Left lobe of liver (tissue), 2 donors: ENCODE measurements around the gene TRIM49D2. TPM values are rescaled to one million over a fixed set of nuclear protein-coding genes. Genes with fewer than 3 reads are reported as not detected.
"Not testable (repeated sequence)": the region's sequence is repeated elsewhere in the genome, so short reads cannot be mapped to it uniquely, and the experiment has no call there.

Experiments
- ATAC-seq: fragments of 200-7000 bp; cut with Tn5 transposase; one replicate; pipeline ENCODE4 v1.9.1; 2020; ENCODE audit warnings: mild to moderate bottlenecking, moderate library complexity
- DNase-seq: peaks from one replicate; pipeline ENCODE4 v3.0.0-alpha.2; 2020; ENCODE audit warnings: low spot score
- total RNA-seq: library from RNA; stranded (reverse); gene quantifications from one replicate; pipeline ENCODE4 v1.2.1, GENCODE V29; 2021
- donor health status: DM: no; HTN: no; CAD: no; lungs with moderate emphysema.
- donor health status: DM: no; HTN: yes; CAD: no.

The TRIM49D2 gene
- not detected for total RNA-seq

- DNase-seq, ATAC-seq: not testable (repeated sequence)
Measured at GRCh38 chr11:89923764-89924163, at the start of gene TRIM49D2. TSS of gene TRIM49D2 (plus strand) at chr11:89924064. CDS start at chr11:89926762, 2,698 bp downstream.

- DNase-seq: not testable (repeated sequence)
Measured at GRCh38 chr11:89877511-89877910, 46.4 kb upstream of the TRIM49D2 start.

GRCh38 chr11:89893245-89893644, 30.6 kb upstream of the TRIM49D2 start:
- not testable (repeated sequence) for ATAC-seq, DNase-seq

More at GRCh38 chr11:89877511-89877910, 46.4 kb upstream of the TRIM49D2 start:
- ATAC-seq: not testable (repeated sequence)

GRCh38 chr11:89900809-89901208, 23.1 kb upstream of the TRIM49D2 start:
- not testable (repeated sequence) for ATAC-seq, DNase-seq

- DNase-seq (no peak), ATAC-seq (no peak)
Measured at GRCh38 chr11:89922195-89922660, 1.6 kb upstream of the TRIM49D2 start, which contains the start of gene TRIM49D1. TSS of gene TRIM49D1 (minus strand) at chr11:89922245. CDS start at chr11:89917710, 4,535 bp downstream.

GRCh38 chr11:89960833-89961232, 37.0 kb downstream of the TRIM49D2 start:
- DNase-seq, ATAC-seq: not testable (repeated sequence)

GRCh38 chr11:89965737-89966136, 41.9 kb downstream of the TRIM49D2 start, which contains the start of gene TRIM64:
TSS of gene TRIM64 (plus strand) at chr11:89966037. CDS start at chr11:89968504, 2,467 bp downstream.
- DNase-seq, ATAC-seq: not testable (repeated sequence)

Other genes with a start within 250 kb of the TRIM49D2 start
- gene TRIM77, start 213.8 kb upstream of the TRIM49D2 start, total RNA-seq: not detected
- gene TRIM49, start 115.5 kb upstream of the TRIM49D2 start, total RNA-seq: not detected
- not detected for gene TRIM64B, start 45.6 kb upstream of the TRIM49D2 start, total RNA-seq
- gene TRIM49D1, start 1.8 kb upstream of the TRIM49D2 start, total RNA-seq: not detected
- not detected for gene TRIM64, start 42.0 kb downstream of the TRIM49D2 start, total RNA-seq
- gene TRIM49C, start 107.0 kb downstream of the TRIM49D2 start, total RNA-seq: not detected
- not detected for gene UBTFL1, start 161.9 kb downstream of the TRIM49D2 start, total RNA-seq
- 0.25 TPM for gene NAALAD2, start 210.6 kb downstream of the TRIM49D2 start, total RNA-seq